Renal cortex interstitium (tissue), 11 donors: ENCODE measurements around the gene ATP11B. TPM values are rescaled to one million over a fixed set of nuclear protein-coding genes. Genes with fewer than 3 reads are reported as not detected.

Experiments
- DNase-seq, 11 donors: peaks; one replicate each; pipeline ENCODE4 v3.0.0-alpha.2; 2013; ENCODE audit warnings: low read depth in 9 of 11, low spot score in 4 of 11; ENCODE audit errors: extremely low read depth in 1 of 11
- polyA plus RNA-seq, 3 donors: library from polyadenylated mRNA; unstranded; fragments of 120-200 nt; gene quantifications; one replicate each; pipeline ENCODE4 v1.2.1, GENCODE V29; 2013; ENCODE audit not compliant: insufficient read length in 3 of 3

ATP11B gene
- polyA plus RNA-seq, 3 donors = 56.9 to 63.8 (median 60.2) TPM

GRCh38 chr3:182967218-182968204 lies 174.2 kb downstream of the ATP11B start:
- no peak for DNase-seq

- no peak for DNase-seq
Observed at GRCh38 chr3:182969277-182969676, 176.0 kb downstream of the ATP11B start.

GRCh38 chr3:182969853-182970252 lies 176.5 kb downstream of the ATP11B start:
- DNase-seq = no peak

GRCh38 chr3:182970811-182971418 lies 177.6 kb downstream of the ATP11B start:
- DNase-seq = no peak

Other genes starting within 250 kb of the ATP11B start
- gene DCUN1D1, start 187.0 kb downstream of the ATP11B start, polyA plus RNA-seq = 10 to 100 TPM; 50.2 to 63.0 (median 61.4) TPM